ENCODE data around the gene PODXL.
A peak's percentile ranks its signal among the peaks of the same experiment; 100 is the strongest.

The PODXL gene

DNA sequence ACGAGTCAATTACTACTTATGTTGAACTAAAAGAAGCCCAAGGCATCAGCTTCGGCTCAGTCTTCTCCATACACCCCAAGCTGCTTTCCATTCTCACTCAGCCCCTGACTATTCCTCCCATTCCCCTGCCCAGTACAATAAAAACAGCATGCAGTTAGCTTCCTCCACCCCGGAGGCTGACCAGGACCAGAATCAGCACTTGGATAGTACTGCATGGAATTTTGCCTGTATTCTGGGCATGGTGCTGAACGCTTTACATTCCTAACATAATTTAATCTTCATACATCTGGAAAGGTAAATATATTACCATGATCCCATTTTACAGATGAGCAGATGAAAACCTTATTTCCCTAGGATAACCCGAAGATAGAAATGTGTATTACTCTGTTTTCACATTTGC, 7.5 kb upstream of the PODXL start:
- Histone ChIP-seq H3K27ac (ENCODE audit: low read length) (no peak overlapping the region), H3K36me3 (ENCODE audit: control insufficient read depth in 2 of 2, insufficient read depth in 2 of 2, low read length in 2 of 2) (no peaks in the 10 kb centered on the region), H3K4me3 (ENCODE audit: low read length in 2 of 2) (no peak overlapping the region)

GRCh38 chr7:131562941-131563340, 6.5 kb upstream of the PODXL start:
- H3K36me3 ChIP-seq (ENCODE audit: control insufficient read depth in 2 of 2, insufficient read depth in 2 of 2, low read length in 2 of 2), result no peaks in the 10 kb centered on the region
- no peak overlapping the region for H3K27ac ChIP-seq (ENCODE audit: low read length)
- no peaks in the 10 kb centered on the region for H3K9me3 ChIP-seq (ENCODE audit: control insufficient read depth in 2 of 2, low read length in 2 of 2)
- no peak overlapping the region for H3K9ac ChIP-seq (ENCODE audit: low read length in 2 of 2)
- H3K4me1 ChIP-seq (ENCODE audit: control insufficient read depth, insufficient read depth, low read length), result peaks cover 2% of the 10 kb centered on the region
- H3K4me3 ChIP-seq (ENCODE audit: low read length in 2 of 2), result no peak overlapping the region
- H3K27me3 ChIP-seq (ENCODE audit: control insufficient read depth in 1 of 2, insufficient read depth in 2 of 2, low read length in 2 of 2), result no peaks in the 10 kb centered on the region

More for the DNA sequence above, 7.5 kb upstream of the PODXL start:
- Histone ChIP-seq H3K9ac (ENCODE audit: low read length in 2 of 2) (no peak overlapping the region), H3K27me3 (ENCODE audit: control insufficient read depth in 1 of 2, insufficient read depth in 2 of 2, low read length in 2 of 2) (no peaks in the 10 kb centered on the region), H3K9me3 (ENCODE audit: control insufficient read depth in 2 of 2, low read length in 2 of 2) (no peaks in the 10 kb centered on the region), H3K4me1 (ENCODE audit: control insufficient read depth, insufficient read depth, low read length) (no peaks in the 10 kb centered on the region)

GRCh38 chr7:131560061-131560460, 3.6 kb upstream of the PODXL start:
- Histone ChIP-seq H3K4me3 (ENCODE audit: low read length in 2 of 2) (no peak overlapping the region), H3K27ac (ENCODE audit: low read length) (no peak overlapping the region), H3K9me3 (ENCODE audit: control insufficient read depth in 2 of 2, low read length in 2 of 2) (no peaks in the 10 kb centered on the region), H3K27me3 (ENCODE audit: control insufficient read depth in 1 of 2, insufficient read depth in 2 of 2, low read length in 2 of 2) (no peaks in the 10 kb centered on the region), H3K4me1 (ENCODE audit: control insufficient read depth, insufficient read depth, low read length) (peaks cover 24% of the 10 kb centered on the region), H3K9ac (ENCODE audit: low read length in 2 of 2) (no peak overlapping the region), H3K36me3 (ENCODE audit: control insufficient read depth in 2 of 2, insufficient read depth in 2 of 2, low read length in 2 of 2) (no peaks in the 10 kb centered on the region)

GRCh38 chr7:131557652-131558385, 1.4 kb upstream of the PODXL start:
- Histone ChIP-seq H3K27ac (ENCODE audit: low read length) (peak overlapping the region; percentile 11), H3K27me3 (ENCODE audit: control insufficient read depth in 1 of 2, insufficient read depth in 2 of 2, low read length in 2 of 2) (no peaks in the 10 kb centered on the region), H3K4me3 (ENCODE audit: low read length in 2 of 2) (peak overlapping the region; percentile 48 to 72), H3K9ac (ENCODE audit: low read length in 2 of 2) (peak overlapping the region; percentile 13 to 33), H3K4me1 (ENCODE audit: control insufficient read depth, insufficient read depth, low read length) (peaks cover 24% of the 10 kb centered on the region), H3K9me3 (ENCODE audit: control insufficient read depth in 2 of 2, low read length in 2 of 2) (no peaks in the 10 kb centered on the region), H3K36me3 (ENCODE audit: control insufficient read depth in 2 of 2, insufficient read depth in 2 of 2, low read length in 2 of 2) (no peaks in the 10 kb centered on the region)

DNA sequence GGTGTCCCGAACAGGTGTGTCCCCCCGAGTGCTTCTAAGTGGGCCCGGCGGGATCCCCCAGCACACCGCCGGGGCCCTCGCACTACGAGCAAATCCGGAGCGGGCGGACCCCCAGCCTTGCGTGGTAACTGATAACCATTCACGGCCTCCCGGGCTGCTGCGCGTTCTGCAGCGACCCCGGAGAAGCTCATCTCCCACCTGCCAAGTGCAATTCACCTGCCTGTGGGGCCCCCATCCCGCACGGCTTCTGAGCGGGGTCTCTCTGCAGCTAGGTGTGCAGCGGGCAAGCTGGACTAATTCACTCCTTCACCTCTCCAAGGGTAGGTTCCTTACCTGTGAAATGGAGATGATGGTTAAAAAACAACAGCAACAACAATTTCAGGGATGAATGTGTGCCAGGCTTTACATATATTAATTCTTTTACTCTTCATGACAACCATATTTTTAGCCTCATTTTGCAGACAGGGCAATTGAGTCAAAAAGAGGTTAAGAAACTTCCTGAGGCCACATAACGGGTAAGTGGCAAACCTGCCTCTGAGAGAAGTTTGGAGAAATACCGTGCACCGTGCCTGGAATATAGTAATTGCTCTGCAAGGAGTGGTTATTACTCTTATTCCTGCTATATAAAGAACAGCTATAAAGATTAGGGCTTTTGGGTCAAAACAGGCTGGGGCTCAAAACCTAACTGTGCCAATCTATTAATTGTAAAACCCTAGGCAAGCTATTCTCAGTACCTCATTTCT, 652 bp upstream of the PODXL start:
- Histone ChIP-seq H3K9me3 (ENCODE audit: control insufficient read depth in 2 of 2, low read length in 2 of 2) (no peaks in the 10 kb centered on the region), H3K9ac (ENCODE audit: low read length in 2 of 2) (peak overlapping the region; percentile 13 to 33), H3K4me3 (ENCODE audit: low read length in 2 of 2) (peak overlapping the region; percentile 57 to 72), H3K27ac (ENCODE audit: low read length) (no peak overlapping the region), H3K4me1 (ENCODE audit: control insufficient read depth, insufficient read depth, low read length) (peaks cover 24% of the 10 kb centered on the region), H3K27me3 (ENCODE audit: control insufficient read depth in 1 of 2, insufficient read depth in 2 of 2, low read length in 2 of 2) (no peaks in the 10 kb centered on the region), H3K36me3 (ENCODE audit: control insufficient read depth in 2 of 2, insufficient read depth in 2 of 2, low read length in 2 of 2) (no peaks in the 10 kb centered on the region)

- Histone ChIP-seq H3K27ac (ENCODE audit: low read length) (no peak overlapping the region), H3K9me3 (ENCODE audit: control insufficient read depth in 2 of 2, low read length in 2 of 2) (no peaks in the 10 kb centered on the region)
These were observed 826 bp downstream of the PODXL start for GRCh38 chr7:131555552-131556052.

DNA sequence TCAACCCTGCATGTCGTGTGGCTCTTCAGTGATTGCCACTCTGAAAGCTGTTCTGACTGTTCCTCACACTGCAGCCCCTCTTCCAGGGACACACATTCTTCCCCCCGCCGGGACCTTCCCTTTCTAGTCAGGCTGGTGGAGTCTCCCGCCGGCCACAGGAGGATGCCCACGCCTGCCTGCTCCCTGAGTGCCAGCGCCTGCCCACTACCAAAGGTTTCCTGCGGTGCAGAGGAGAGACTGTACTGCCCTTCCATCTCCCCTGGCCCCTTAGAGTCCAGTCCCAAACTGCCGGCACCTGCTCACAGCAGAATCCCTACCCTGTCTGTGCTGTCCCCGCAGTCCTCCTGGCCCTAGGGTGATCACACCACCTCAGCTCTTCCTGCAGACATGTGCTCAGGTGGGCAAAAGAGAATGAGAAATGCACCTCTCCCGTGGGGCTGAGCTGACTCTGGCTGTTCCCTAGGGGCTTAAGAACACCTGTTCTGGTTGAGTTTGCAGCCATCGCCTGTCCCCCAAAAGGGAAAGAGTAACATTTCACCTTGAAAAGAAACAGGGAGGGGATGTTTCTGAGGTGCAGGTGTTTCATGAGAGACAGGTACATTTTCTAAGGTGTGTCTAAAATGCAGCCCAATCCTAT, 1.4 kb downstream of the PODXL start:
- Histone ChIP-seq H3K9ac (ENCODE audit: low read length in 2 of 2) (peak overlapping the region in 1 of 2 donors; percentile 21), H3K36me3 (ENCODE audit: control insufficient read depth in 2 of 2, insufficient read depth in 2 of 2, low read length in 2 of 2) (no peaks in the 10 kb centered on the region), H3K27ac (ENCODE audit: low read length) (no peak overlapping the region), H3K4me3 (ENCODE audit: low read length in 2 of 2) (peak overlapping the region in 1 of 2 donors; percentile 75), H3K9me3 (ENCODE audit: control insufficient read depth in 2 of 2, low read length in 2 of 2) (no peaks in the 10 kb centered on the region), H3K4me1 (ENCODE audit: control insufficient read depth, insufficient read depth, low read length) (peaks cover 24% of the 10 kb centered on the region), H3K27me3 (ENCODE audit: control insufficient read depth in 1 of 2, insufficient read depth in 2 of 2, low read length in 2 of 2) (no peaks in the 10 kb centered on the region)

More at GRCh38 chr7:131555552-131556052, 826 bp downstream of the PODXL start:
- peak overlapping the region; percentile 21 to 25 for H3K9ac ChIP-seq (ENCODE audit: low read length in 2 of 2)
- no peaks in the 10 kb centered on the region for H3K36me3 ChIP-seq (ENCODE audit: control insufficient read depth in 2 of 2, insufficient read depth in 2 of 2, low read length in 2 of 2)
- no peaks in the 10 kb centered on the region for H3K27me3 ChIP-seq (ENCODE audit: control insufficient read depth in 1 of 2, insufficient read depth in 2 of 2, low read length in 2 of 2)
- H3K4me1 ChIP-seq (ENCODE audit: control insufficient read depth, insufficient read depth, low read length), result peaks cover 24% of the 10 kb centered on the region
- peak overlapping the region; percentile 59 to 75 for H3K4me3 ChIP-seq (ENCODE audit: low read length in 2 of 2)

GRCh38 chr7:131553931-131554330, 2.5 kb downstream of the PODXL start:
- no peaks in the 10 kb centered on the region for H3K9me3 ChIP-seq (ENCODE audit: control insufficient read depth in 2 of 2, low read length in 2 of 2)
- H3K27ac ChIP-seq (ENCODE audit: low read length), result no peak overlapping the region
- no peak overlapping the region for H3K9ac ChIP-seq (ENCODE audit: low read length in 2 of 2)
- H3K4me3 ChIP-seq (ENCODE audit: low read length in 2 of 2), result peak overlapping the region in 1 of 2 donors; percentile 75
- H3K36me3 ChIP-seq (ENCODE audit: control insufficient read depth in 2 of 2, insufficient read depth in 2 of 2, low read length in 2 of 2), result no peaks in the 10 kb centered on the region
- peaks cover 24% of the 10 kb centered on the region for H3K4me1 ChIP-seq (ENCODE audit: control insufficient read depth, insufficient read depth, low read length)
- no peaks in the 10 kb centered on the region for H3K27me3 ChIP-seq (ENCODE audit: control insufficient read depth in 1 of 2, insufficient read depth in 2 of 2, low read length in 2 of 2)

GRCh38 chr7:131552053-131552452, 4.4 kb downstream of the PODXL start:
- Histone ChIP-seq H3K4me3 (ENCODE audit: low read length in 2 of 2) (no peak overlapping the region), H3K4me1 (ENCODE audit: control insufficient read depth, insufficient read depth, low read length) (peaks cover 13% of the 10 kb centered on the region), H3K36me3 (ENCODE audit: control insufficient read depth in 2 of 2, insufficient read depth in 2 of 2, low read length in 2 of 2) (no peaks in the 10 kb centered on the region), H3K9me3 (ENCODE audit: control insufficient read depth in 2 of 2, low read length in 2 of 2) (no peaks in the 10 kb centered on the region), H3K27me3 (ENCODE audit: control insufficient read depth in 1 of 2, insufficient read depth in 2 of 2, low read length in 2 of 2) (no peaks in the 10 kb centered on the region), H3K27ac (ENCODE audit: low read length) (no peak overlapping the region), H3K9ac (ENCODE audit: low read length in 2 of 2) (no peak overlapping the region)

GRCh38 chr7:131550846-131551245, 5.6 kb downstream of the PODXL start:
- Histone ChIP-seq H3K9me3 (ENCODE audit: control insufficient read depth in 2 of 2, low read length in 2 of 2) (no peaks in the 10 kb centered on the region), H3K27ac (ENCODE audit: low read length) (no peak overlapping the region), H3K4me3 (ENCODE audit: low read length in 2 of 2) (no peak overlapping the region), H3K36me3 (ENCODE audit: control insufficient read depth in 2 of 2, insufficient read depth in 2 of 2, low read length in 2 of 2) (no peaks in the 10 kb centered on the region), H3K27me3 (ENCODE audit: control insufficient read depth in 1 of 2, insufficient read depth in 2 of 2, low read length in 2 of 2) (no peaks in the 10 kb centered on the region), H3K4me1 (ENCODE audit: control insufficient read depth, insufficient read depth, low read length) (peaks cover 8% of the 10 kb centered on the region), H3K9ac (ENCODE audit: low read length in 2 of 2) (no peak overlapping the region)

Measured in stomach smooth muscle (tissue), 2 donors.